HG03342 (cell line): Measurements from ENCODE around the gene MFSD1.

Experiments
- ATAC-seq: cut with Tn5 transposase; IDR thresholded peaks from one replicate; pipeline ENCODE4 v1.9.1; 2021; ENCODE audit warnings: mild to moderate bottlenecking, moderate library complexity; ENCODE audit not compliant: unreplicated experiment

MFSD1 gene

DNA sequence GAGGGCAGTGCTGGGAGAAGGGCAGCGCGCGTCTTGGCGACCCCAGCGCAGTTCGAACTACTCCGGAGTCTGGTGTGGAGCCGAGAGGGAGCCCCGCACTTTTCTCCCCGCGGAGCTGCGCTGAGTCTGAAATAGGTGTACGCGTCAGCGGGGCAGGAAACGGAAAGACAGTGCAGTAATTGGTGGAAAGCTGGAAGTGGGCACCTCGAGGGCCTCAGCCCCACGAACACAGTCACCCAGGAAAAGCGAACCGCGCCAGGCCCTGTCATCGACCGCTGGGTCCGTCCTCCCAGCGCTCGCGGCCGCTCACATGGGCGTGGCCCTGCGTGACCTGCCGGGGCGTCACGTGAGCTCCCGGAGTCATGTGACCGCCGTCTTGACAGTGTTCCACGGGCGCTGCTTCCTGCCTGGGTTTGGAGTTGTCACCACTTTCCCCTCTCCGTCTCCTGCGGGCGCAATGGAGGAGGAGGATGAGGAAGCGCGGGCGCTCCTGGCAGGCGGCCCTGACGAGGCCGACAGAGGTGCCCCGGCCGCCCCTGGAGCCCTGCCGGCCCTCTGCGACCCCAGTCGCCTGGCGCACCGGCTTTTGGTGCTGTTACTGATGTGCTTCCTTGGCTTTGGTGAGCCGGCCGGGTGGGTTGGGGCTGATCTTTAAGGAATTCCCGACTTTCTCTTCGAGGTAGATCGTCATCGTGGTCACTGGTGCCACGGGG is at the start of gene MFSD1:
Gene MFSD1, plus strand, starts transcription at position 359 of the 713 bp plus-strand sequence. Its CDS starts 99 bp downstream, at position 458.
- peak; percentile 97 for ATAC-seq

DNA sequence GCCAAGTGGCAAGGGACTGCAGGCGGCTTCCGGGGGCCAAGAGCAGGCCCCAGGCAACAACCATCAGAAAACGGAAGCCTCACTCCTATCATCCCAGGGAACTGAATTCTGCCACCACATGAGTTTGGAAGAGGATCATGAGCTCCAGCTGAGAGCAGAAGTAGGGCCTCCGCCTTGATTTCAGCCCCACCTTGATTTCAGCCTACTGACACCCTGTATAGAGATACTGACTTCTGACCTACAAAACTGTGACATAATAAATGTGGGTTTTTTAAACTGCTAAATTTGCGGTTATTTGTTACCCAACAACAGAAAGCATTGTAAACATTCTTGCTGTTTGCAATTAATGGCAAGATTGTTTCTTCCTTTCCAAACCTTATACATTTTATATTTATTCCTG is 48.0 kb upstream of the MFSD1 start:
- no peak for ATAC-seq

DNA sequence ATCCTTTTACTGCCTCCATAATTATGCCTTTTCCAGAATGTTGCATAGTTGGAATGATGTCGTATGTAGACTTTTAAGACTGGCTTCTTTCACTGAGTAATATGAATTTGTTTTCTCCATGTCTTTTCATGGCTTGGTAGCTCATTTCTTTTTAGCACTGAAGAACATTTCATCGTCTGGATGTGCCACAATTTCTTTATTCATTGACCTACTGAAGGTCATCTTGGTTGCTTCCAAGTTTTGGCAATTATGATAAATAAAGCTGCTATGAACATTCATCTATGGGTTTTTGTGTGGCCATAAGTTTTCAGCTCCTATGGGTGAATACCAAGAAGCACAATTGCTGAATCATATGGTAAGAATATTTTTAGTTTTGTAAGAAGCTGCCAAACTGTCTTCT is 46.4 kb upstream of the MFSD1 start:
- ATAC-seq = no peak

DNA sequence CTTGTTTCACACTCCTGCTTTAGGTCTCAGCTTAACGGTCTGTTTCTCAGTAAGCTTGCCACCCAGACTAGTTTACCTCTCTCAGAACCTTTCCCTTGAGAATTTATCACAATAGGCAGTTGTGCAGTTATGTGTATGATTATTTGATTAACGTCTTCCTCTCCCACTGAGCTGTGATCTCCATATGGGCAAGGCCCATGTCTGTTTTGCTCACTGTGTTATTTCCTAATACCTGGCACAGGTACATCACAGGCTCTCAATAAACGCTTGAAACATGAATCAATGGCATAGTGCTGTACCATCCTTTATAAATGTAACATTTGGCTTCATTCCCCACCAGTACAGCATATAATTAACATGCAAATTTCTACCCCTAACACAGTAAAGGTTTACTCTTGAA is 40.5 kb upstream of the MFSD1 start:
- no peak for ATAC-seq

DNA sequence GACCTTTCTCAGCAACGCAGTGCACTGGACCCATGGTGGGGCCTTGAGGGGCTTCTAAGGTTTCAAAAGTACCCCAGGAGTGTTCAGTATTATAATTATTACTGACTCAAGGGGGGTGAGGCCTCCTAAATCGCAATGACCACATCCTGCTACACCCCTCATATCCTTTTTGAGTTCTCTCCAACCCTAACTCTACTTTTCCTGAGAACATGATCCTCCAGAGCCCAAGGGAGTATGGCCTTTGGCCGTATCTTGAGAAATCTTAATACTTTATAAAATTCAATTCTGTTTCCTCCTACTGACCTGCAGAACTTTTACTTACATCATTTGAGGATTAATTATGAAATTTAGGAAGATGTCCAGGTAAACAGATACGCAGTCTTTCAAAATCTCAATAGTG is 39.2 kb upstream of the MFSD1 start:
- no peak for ATAC-seq

DNA sequence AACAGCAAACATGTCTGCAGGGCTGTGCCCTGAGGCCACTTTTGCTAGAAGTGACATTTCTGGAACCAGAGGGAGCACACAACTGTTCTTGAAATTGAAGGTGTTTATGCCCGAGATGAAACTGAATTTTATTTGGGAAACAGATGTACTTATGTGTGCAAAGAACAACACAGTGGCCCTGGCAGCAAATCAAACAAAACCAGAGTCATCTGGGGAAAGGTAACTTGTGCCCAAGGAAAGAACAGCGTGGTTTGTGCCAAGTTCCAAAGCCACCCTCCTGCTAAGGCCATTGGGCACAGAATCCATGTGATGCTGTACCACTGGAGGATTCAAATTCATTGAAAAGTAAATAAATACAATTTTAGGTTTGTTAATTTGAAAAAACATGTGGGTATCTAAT is 38.4 kb upstream of the MFSD1 start:
- ATAC-seq = no peak

DNA sequence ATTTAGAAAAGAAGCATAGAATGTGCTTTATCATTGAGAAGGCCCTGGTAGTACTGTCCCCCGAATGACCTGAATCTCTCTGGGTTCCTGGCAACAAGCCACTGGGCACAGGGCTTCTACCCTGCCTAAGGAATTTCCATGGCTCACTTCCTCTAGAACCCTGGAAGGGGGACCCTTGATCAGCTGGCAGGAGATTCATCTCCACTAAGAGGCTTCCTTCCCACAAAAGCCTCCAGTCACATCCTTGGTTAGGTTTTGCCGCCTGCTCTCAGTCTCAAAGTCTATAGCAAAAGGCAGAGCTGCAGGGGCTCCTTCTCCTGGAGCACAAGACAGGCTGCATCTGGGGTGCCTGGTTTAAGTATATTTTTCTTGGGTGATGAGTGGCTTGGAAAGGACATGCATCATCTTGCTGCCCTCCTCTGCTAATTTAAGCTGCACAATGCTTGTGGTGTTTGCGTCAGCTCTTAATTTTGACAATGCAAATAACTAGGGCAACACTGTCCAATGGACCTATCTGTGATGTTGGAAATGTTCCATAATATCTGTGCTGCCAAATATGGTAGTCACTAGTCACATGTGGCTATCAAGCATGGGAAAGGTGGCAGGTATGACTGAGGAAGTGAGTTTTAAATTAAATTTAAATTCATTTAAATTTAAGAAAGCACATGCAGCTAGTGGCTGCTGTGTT is 36.2 kb upstream of the MFSD1 start:
- ATAC-seq = no peak

- ATAC-seq = no peak
These were observed 35.5 kb upstream of the MFSD1 start for GRCh38 chr3:158766364-158766763.

- no peak for ATAC-seq
These were observed 33.5 kb upstream of the MFSD1 start for GRCh38 chr3:158768361-158768787.

DNA sequence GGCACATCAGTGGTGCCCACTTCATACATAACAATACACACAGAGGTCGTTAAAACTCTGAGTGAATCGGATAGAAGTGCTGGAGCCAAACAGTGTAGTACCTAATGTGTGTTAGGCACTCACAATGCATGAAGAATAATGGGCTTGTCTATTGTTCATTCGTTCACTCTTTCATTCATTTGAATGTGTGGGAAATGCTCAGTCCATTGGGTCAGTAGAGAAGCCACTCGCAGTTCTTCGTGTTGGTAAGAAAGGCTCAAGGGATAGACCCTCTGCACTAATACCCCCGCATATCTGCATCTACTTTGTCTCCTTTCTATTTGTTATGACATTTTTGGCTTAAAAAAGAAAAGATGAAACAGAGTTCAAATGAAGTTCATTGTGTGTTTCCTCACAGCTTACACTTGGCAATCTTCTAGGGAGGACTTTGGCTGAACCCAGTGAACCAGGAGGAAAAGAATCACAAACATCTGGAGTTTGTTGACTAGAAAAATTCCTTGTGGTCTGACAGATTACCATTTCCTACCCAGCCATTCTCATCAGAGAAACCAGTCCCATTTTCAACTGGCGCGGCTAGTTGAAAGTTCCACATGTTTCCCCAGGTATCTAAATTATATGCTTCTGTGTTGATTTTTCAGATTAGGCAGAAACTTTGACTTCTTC is 32.8 kb upstream of the MFSD1 start:
- ATAC-seq = no peak

DNA sequence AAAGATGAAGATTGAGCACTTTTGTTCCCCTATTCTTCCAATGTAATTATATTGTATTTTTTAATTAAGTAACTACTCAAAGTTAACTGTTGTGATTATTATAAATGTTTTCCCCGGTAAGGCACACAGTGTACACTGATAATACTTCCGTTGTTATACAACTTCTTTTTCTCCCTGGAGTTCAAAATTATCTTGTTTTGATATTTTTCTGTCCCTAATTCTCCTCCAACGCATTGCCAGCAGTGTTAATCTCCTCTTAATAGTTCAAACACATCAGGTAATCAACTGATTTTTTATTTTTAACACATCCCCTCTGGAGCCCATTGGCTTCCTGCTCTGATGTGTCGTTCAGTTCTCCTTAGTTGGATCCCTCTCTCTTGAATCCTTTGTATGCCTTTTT is 32.3 kb upstream of the MFSD1 start:
- ATAC-seq = no peak

GRCh38 chr3:158769952-158770740 is 31.7 kb upstream of the MFSD1 start:
- no peak for ATAC-seq

- no peak for ATAC-seq
These were observed 31.0 kb upstream of the MFSD1 start for GRCh38 chr3:158770741-158771350.

DNA sequence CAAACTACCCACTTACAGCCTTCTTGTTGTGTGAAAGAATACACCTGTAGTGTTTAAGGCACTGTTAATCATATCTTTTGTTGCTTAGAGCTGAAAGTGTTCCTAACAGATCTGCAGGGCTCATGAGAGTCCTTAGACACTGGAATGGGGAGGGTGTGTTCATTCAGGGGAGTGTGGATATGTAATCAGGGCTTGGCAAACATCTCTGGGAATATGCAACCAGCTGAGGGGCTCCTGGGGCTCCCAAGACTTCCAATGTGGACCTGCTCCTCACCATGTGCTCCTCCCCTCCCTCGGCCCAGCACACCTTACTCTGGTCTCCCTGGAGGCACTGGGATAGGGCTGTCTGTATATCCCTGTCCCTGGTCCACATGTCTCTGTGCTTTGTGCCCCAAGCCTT is 30.3 kb upstream of the MFSD1 start:
- no peak for ATAC-seq

- no peak for ATAC-seq
These were observed 29.9 kb upstream of the MFSD1 start for GRCh38 chr3:158771982-158772381.

- no peak for ATAC-seq
These were observed 28.7 kb upstream of the MFSD1 start for GRCh38 chr3:158773166-158773565.

DNA sequence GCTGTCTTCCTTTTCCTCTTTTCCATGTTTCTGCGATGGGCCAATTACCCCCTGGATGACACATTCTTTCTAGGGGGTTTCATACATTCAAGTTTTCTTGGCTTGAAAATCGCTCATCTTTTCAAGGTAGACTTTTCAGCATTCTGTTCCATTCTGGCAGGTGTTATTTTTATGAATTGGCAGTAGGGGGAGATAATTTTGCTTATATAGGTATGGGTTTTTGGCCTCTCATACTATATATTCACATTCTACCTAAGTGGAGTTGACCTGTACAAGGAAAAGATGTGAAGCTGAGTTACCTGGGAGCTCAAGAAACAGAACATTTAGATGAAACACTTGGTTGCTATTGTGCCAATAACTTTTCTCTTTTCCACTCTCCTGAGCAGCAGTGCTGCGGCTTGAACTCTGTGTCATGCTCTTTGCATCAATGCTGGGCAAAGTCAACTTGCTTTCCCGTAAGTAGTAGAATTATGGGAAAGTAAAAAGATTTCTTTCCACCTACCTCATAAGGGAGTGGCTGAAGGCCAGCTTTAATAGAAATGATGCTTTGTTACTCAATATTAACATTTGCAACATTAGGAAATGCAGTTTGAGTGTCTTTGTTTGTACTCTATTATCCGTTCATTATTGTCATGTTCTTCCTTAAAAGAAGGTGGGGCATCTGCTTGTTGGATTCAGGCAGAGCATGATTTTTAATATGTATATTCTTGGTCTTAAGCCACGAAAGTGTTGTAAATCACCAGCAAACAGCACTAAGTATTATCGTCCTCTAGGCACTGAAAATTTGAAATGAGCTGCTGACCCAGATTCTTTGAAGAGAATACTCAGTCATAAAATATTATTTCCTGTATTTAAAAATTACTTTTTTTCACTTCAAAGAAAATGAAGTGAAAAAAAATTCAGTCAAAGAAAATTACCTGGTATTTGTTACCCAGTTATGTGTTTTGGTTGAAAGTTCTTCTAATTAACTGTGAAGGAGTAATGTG is 27.7 kb upstream of the MFSD1 start:
- no peak for ATAC-seq

DNA sequence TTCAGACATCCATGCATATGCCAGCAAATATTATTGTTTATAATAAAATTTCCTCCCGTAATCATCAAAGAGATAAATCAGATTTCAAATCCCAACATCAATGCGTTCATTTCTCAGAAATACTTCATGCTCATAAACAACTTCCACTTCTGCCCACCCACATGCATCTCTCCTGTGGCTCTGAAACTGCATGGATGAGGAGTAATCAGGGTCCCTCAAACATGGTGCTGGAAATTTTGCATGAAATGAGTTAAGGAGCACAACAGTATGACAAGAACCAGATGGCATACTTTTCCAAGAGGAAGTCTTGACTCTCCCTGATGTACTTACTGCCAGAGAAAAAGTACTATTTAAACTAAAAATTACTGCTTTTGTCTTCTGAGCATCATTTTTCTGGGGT is 26.9 kb upstream of the MFSD1 start:
- no peak for ATAC-seq
